ENCODE results near the gene LRSAM1.

Gene LRSAM1

GRCh38 chr9:127546125-127546832, 95.0 kb downstream of the LRSAM1 start:
- FAIRE-seq (no peak), DNase-seq (ENCODE audit: insufficient read length, low spot score) (no peak)

- FAIRE-seq (no peak), DNase-seq (ENCODE audit: insufficient read length, low spot score) (no peak)
Observed at GRCh38 chr9:127548352-127548881, 97.1 kb downstream of the LRSAM1 start.

GRCh38 chr9:127549218-127549617, 97.9 kb downstream of the LRSAM1 start:
- FAIRE-seq (no peak), DNase-seq (ENCODE audit: insufficient read length, low spot score) (no peak)

- FAIRE-seq, result no peak
Observed at GRCh38 chr9:127549751-127550150, 98.4 kb downstream of the LRSAM1 start.

GRCh38 chr9:127550282-127550681, 99.0 kb downstream of the LRSAM1 start:
- FAIRE-seq (no peak), DNase-seq (ENCODE audit: insufficient read length, low spot score) (no peak)

More at GRCh38 chr9:127549751-127550150, 98.4 kb downstream of the LRSAM1 start:
- no peak for DNase-seq (ENCODE audit: insufficient read length, low spot score)

DNA sequence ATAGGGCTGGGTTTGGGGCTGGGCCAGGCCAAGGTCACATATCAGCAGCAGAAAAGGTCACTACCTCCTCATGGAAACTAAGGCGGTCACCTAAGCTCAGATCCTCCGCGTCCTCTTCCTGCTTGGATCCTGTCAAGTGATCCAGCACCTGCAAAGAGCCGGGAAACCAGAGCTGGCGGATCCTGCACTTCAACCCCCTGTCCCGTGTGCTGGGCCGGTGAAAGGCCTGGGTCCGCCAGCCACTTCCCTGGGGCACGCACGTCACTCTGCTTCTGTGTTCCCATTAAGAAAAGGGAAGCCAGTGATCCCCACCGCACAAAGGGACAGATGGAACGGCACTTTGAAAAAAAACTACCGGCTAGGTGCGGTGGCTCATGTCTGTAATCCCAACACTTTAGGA, 99.4 kb downstream of the LRSAM1 start:
- no peak for FAIRE-seq
- DNase-seq (ENCODE audit: insufficient read length, low spot score), result no peak
